ENCODE data around the gene PARP3. TPM values are rescaled to one million over a fixed set of nuclear protein-coding genes. Genes with fewer than 3 reads are reported as not detected.

PARP3 gene
- total RNA-seq, 4 donors from 2014 or later, result 7.3 to 33.0 (median 14.2) TPM

GRCh38 chr3:51978143-51978502 is 36.0 kb downstream of the PARP3 start:
- no peak for DNase-seq
- no peaks in the 10 kb centered on the region for H3K36me3 ChIP-seq
- H3K4me1 ChIP-seq, result peaks cover 31 to 71% (median 35%) of the 10 kb centered on the region in 3 donors
- intact Hi-C loops (cut with DNase I), result no loop called here
- H3K27ac ChIP-seq, result peak overlapping the region in 3 of 4 donors; percentile 11 to 96 (median 95)
- 92% methylated on average over 1 of the region's 4 CpGs; no CpG with 5 or more reads in 1 of the 2 donors for WGBS, 2 donors
- no peak for TF ChIP-seq CTCF (IDR thresholded peaks at IDR 0.05)
- TF ChIP-seq POLR2A (IDR thresholded peaks at IDR 0.05), result no peak
- no peaks in the 10 kb centered on the region for H3K27me3 ChIP-seq
- H3K4me3 ChIP-seq, result no peak overlapping the region
- no peaks in the 10 kb centered on the region for H3K9me3 ChIP-seq

GRCh38 chr3:51980253-51980652 is 38.1 kb downstream of the PARP3 start:
- no peak overlapping the region for H3K4me3 ChIP-seq
- WGBS, 2 donors, result 80 to 98% methylated on average over 2 to 6 of the region's 10 CpGs
- intact Hi-C loops (cut with DNase I), result no loop called here
- peaks cover 31 to 65% (median 31%) of the 10 kb centered on the region in 3 donors for H3K4me1 ChIP-seq
- no peak overlapping the region for H3K27ac ChIP-seq
- H3K9me3 ChIP-seq, result no peaks in the 10 kb centered on the region
- H3K36me3 ChIP-seq, result no peaks in the 10 kb centered on the region
- no peak for DNase-seq
- H3K27me3 ChIP-seq, result no peaks in the 10 kb centered on the region
- TF ChIP-seq POLR2A (IDR thresholded peaks at IDR 0.05) (no peak), CTCF (IDR thresholded peaks at IDR 0.05) (no peak)

- DNase-seq, result no peak
- intact Hi-C loops (cut with DNase I), result no loop called here
- H3K9me3 ChIP-seq, result no peaks in the 10 kb centered on the region
- H3K27ac ChIP-seq, result peak overlapping the region; percentile 85 to 98 (median 94)
- H3K4me3 ChIP-seq, result peak overlapping the region; percentile 32 to 73 (median 63)
- H3K27me3 ChIP-seq, result no peaks in the 10 kb centered on the region
- TF ChIP-seq POLR2A (IDR thresholded peaks at IDR 0.05), result no peak
- TF ChIP-seq CTCF (IDR thresholded peaks at IDR 0.05), result peak; percentile 16 to 53 (median 25)
- no peaks in the 10 kb centered on the region for H3K36me3 ChIP-seq
- WGBS, 2 donors, result 0 to 4% methylated on average over 4 of the region's 4 CpGs
- H3K4me1 ChIP-seq, result peaks cover 20 to 46% (median 22%) of the 10 kb centered on the region in 3 donors
These were observed 40.2 kb downstream of the PARP3 start for GRCh38 chr3:51982352-51982837.

GRCh38 chr3:51982838-51983577 is 40.8 kb downstream of the PARP3 start, which contains the start of gene ACY1:
Gene ACY1, plus strand, starts transcription at chr3:51983535. Its CDS starts 530 bp downstream, at chr3:51984065.
- TF ChIP-seq CTCF (IDR thresholded peaks at IDR 0.05), result no peak
- TF ChIP-seq POLR2A (IDR thresholded peaks at IDR 0.05), result peak in 1 of 4 donors; percentile 74
- H3K9me3 ChIP-seq, result no peaks in the 10 kb centered on the region
- peak within 1 kb of the TSS; percentile 32 to 73 (median 63) for H3K4me3 ChIP-seq
- H3K27ac ChIP-seq, result peak within 1 kb of the TSS; percentile 85 to 98 (median 94)
- no peaks in the 10 kb centered on the region for H3K36me3 ChIP-seq
- DNase-seq, result no peak
- peaks cover 17 to 40% (median 20%) of the 10 kb centered on the region in 3 donors for H3K4me1 ChIP-seq
- 0% methylated on average over 2 to 32 of the region's 68 CpGs for WGBS, 2 donors
- H3K27me3 ChIP-seq, result no peaks in the 10 kb centered on the region
- intact Hi-C loops (cut with DNase I), result no loop called here

- 33 to 68% methylated on average over 7 to 22 of the region's 22 CpGs for WGBS, 2 donors
- TF ChIP-seq CTCF (IDR thresholded peaks at IDR 0.05) (no peak), POLR2A (IDR thresholded peaks at IDR 0.05) (no peak)
- no peak for DNase-seq
These were observed 41.6 kb downstream of the PARP3 start for GRCh38 chr3:51983578-51984268.

More at GRCh38 chr3:51983578-51984268, 41.6 kb downstream of the PARP3 start:
- intact Hi-C loops (cut with DNase I), result no loop called here
- peak overlapping the region; percentile 32 to 73 (median 63) for H3K4me3 ChIP-seq
- no peaks in the 10 kb centered on the region for H3K27me3 ChIP-seq
- no peaks in the 10 kb centered on the region for H3K36me3 ChIP-seq
- peak overlapping the region; percentile 85 to 98 (median 94) for H3K27ac ChIP-seq
- peaks cover 17 to 37% (median 20%) of the 10 kb centered on the region in 3 donors for H3K4me1 ChIP-seq
- H3K9me3 ChIP-seq, result no peaks in the 10 kb centered on the region
